Activated naive CD4-positive, alpha-beta T cell treated with anti-CD3 and anti-CD28 coated beads, Interleukin-2, amount 50 U/mL, for 72 hours (primary cell): ENCODE data around the gene GRHPR. TPM values are rescaled to one million over a fixed set of nuclear protein-coding genes. Genes with fewer than 3 reads are reported as not detected.
"Not testable (repeated sequence)": the region's sequence is repeated elsewhere in the genome, so short reads cannot be mapped to it uniquely, and the experiment has no call there.

Experiments
- ATAC-seq, 2 donors: fragments of 150-1000 bp; cut with Tn5 transposase; 2 replicates each; pipeline ENCODE4 v1.10.0; 2021; ENCODE audit warnings: mild to moderate bottlenecking in 2 of 2, moderate library complexity in 2 of 2
- DNase-seq, 2 donors: peaks; one replicate each; pipeline ENCODE4 v3.0.0; 2021 to 2022; ENCODE audit warnings: low spot score in 2 of 2
- H3K27ac Mint-ChIP-seq, 2 donors: one replicate each; pipeline ENCODE4 v1.8.0; 2022; ENCODE audit warnings: mild to moderate bottlenecking in 2 of 2, mixed read lengths in 2 of 2
- H3K36me3 Mint-ChIP-seq, 2 donors: one replicate each; pipeline ENCODE4 v1.8.0; 2022; ENCODE audit warnings: mixed read lengths in 2 of 2
- H3K9me3 Mint-ChIP-seq, 2 donors: one replicate each; pipeline ENCODE4 v1.8.0; 2022; ENCODE audit warnings: mixed read lengths in 2 of 2
- total RNA-seq, 2 donors: library from RNA; stranded (reverse); gene quantifications; one replicate each; pipeline ENCODE4 v1.2.3, GENCODE V29; 2022

Gene GRHPR
- total RNA-seq, 2 donors from 2014 or later = 65.6 to 80.2 TPM

DNA sequence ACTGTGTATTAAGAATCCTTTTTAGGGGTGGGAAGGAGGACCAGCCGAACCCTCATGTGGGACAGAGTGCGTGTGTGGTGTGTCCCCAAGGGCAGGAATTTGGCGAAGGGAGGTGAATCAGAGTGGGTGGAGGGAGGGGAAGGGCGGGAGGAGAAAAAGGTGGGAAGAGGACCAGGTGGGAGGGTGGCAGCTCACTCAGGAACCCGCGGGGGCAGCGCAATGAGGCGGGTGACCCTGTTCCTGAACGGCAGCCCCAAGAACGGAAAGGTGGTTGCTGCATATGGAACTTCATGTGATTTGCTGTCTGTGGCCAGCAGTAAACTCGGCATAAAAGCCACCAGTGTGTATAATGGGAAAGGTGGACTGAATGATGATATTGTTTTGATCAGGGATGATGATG lies 54.4 kb downstream of the GRHPR start:
- Mint-ChIP-seq H3K9me3 (peaks cover 0 to 11% of the 10 kb centered on the region in 2 donors), H3K36me3 (peaks cover 0 to 13% of the 10 kb centered on the region in 2 donors), H3K27ac (no peak overlapping the region)
- DNase-seq (no peak), ATAC-seq (no peak)

DNA sequence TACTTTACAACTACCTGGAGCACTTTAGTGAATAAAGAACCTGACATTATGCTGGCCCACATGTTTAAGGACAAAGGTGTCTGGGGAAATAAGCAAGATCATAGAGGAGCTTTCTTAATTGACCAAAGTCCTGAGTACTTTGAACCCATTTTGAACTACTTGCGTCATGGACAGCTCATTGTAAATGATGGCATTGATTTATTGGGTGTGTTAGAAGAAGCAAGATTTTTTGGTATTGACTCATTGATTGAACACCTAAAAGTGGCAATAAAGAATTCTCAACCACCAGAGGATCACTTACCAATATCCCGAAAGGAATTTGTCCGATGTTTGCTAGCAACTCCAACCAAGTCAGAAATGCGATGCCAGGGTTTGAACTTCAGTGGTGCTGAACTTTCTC lies 54.9 kb downstream of the GRHPR start:
- DNase-seq = not testable (repeated sequence)

DNA sequence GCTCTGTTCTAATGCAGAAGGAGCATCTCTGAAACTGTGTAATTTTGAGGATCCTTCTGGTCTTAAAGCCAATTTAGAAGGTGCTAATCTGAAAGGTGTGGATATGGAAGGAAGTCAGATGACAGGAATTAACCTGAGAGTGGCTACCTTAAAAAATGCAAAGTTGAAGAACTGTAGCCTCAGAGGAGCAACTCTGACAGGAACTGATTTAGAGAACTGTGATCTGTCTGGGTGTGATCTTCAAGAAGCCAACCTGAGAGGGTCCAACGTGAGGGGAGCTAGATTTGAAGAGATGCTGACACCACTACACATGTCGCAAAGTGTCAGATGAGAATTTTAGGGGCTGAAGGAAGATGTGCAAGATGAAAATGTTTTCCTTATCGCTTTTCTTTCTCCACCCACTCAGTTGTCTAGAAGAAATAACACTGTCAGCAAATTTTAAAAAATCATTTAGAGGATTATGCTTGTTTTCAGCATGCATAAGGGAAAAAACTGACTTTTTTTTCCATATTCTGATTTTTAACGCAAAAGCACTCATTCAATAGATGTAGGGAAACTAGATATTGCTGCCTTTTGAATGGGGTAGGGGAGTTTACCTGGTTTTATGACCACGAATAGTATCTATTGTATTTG lies 55.6 kb downstream of the GRHPR start:
- not testable (repeated sequence) for H3K36me3 Mint-ChIP-seq, ATAC-seq

More for the DNA sequence above, 54.9 kb downstream of the GRHPR start:
- peaks cover 0 to 11% of the 10 kb centered on the region in 2 donors for H3K9me3 Mint-ChIP-seq
- H3K27ac Mint-ChIP-seq, ATAC-seq, H3K36me3 Mint-ChIP-seq: not testable (repeated sequence)

DNA sequence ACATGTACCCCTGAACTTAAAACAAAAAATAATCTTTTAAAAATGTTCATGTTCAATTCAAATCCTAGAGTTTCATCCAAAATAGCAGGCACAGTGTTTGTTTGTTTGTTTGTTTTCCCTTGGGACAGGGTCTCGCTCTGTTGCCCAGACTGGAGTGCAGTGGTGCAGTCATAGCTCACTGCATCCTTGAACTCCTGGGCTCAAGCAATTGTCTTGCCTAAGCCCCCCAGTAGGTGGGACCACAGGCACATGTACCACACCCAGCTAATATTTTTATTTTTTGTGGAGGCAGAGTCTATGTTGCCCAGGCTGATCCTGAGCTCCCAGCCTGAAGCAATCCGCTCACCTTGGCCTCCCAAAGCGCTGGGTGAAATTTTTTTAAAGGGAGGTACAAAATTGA lies 58.3 kb downstream of the GRHPR start:
- DNase-seq (no peak), ATAC-seq (no peak)
- H3K9me3 Mint-ChIP-seq = peaks cover 0 to 4% of the 10 kb centered on the region in 2 donors
- no peak overlapping the region for H3K27ac Mint-ChIP-seq
- H3K36me3 Mint-ChIP-seq = peaks cover 0 to 4% of the 10 kb centered on the region in 2 donors

More for the DNA sequence above, 55.6 kb downstream of the GRHPR start:
- peaks cover 0 to 11% of the 10 kb centered on the region in 2 donors for H3K9me3 Mint-ChIP-seq
- DNase-seq, H3K27ac Mint-ChIP-seq: not testable (repeated sequence)

DNA sequence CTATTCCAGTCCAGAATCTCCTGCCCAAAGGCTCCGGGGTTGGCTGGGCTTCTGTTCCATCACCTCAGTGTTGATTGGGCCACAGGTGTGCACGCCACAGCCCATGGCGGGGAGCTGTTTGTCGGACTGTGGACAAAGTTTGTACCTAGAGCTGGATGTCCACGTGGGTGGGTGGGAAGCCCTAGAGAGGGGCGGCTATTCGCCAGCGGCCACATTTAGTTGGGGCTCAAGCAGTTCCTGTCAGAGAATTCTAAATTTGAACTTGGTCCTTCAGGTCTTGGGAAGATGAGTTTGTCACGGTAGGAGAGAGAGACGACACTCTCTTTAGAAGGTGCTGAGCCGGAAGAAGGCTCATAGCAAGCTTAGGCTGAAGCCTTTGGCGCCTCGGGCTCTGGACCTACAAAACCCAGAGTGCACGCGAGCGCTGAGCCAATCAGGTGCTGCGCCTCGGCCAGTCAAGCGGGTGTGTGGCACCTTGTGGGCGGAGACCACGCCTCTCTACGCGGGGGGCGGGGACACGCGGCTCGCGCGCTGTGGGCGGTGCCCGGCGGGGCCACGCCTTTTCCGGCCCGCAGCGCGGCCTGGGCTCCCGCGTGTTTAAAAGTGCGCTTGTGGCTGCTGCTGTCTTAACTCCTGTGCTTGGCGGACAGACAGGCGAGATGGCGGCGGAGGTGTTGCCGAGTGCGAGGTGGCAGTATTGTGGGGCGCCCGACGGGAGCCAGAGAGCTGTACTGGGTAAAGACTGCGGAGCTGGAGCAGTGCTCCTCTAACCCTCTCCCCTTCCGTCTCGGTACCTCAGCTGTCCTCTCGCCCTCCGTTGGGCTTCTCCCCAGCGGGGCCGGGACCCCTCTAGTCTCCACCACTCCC lies 63.1 kb downstream of the GRHPR start, which contains the start of gene POLR1E:
Gene POLR1E (plus strand): TSS at position 560 of the 867 bp plus-strand sequence. CDS start 100 bp downstream, at position 660.
- Mint-ChIP-seq H3K9me3 (peaks cover 0 to 4% of the 10 kb centered on the region in 2 donors), H3K36me3 (peaks cover 23 to 24% of the 10 kb centered on the region in 2 donors), H3K27ac (peak within 1 kb of the TSS; percentile 92 to 95)

DNA sequence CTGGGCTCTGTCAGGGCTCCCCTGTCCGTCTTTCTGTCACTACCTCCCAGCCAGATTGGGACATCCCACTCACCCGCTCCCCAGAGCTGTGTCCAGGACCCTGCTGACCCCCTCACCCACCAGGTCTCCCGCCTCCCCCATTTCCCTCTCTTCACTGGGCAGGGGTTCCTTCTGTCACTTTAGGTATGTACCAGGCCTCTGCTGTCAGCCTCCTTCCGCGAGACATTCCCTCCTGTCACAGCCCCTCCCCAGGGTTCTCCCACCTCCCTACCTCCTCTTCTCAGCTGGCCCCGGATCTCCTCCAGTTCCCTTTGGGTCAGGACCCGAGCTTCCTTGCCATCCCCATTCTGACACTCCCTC lies 63.7 kb downstream of the GRHPR start:
- no peak for ATAC-seq
- Mint-ChIP-seq H3K36me3 (peaks cover 25 to 27% of the 10 kb centered on the region in 2 donors), H3K9me3 (peaks cover 0 to 4% of the 10 kb centered on the region in 2 donors), H3K27ac (peak overlapping the region; percentile 92 to 95)
- DNase-seq = no peak

More for the DNA sequence above, 63.1 kb downstream of the GRHPR start, which contains the start of gene POLR1E:
- ATAC-seq (peak; percentile 96 to 98), DNase-seq (peak; percentile 97 to 98)

Other genes starting within 250 kb of the GRHPR start
- gene ZBTB5, start 42.8 kb downstream of the GRHPR start, total RNA-seq = 10 to 100 TPM; 10.6 to 25.6 TPM
- gene POLR1E, start 63.3 kb downstream of the GRHPR start, total RNA-seq = 10 to 100 TPM; 60.3 to 66.6 TPM
- 1 to 10 TPM; 1.3 to 1.4 TPM for gene FBXO10, start 153.7 kb downstream of the GRHPR start, total RNA-seq
- gene TOMM5, start 169.9 kb downstream of the GRHPR start, total RNA-seq = 100 to 1,000 TPM in 1 of 2 donors, 10 to 100 TPM in 1; 76.4 to 123 TPM
- not detected for gene FRMPD1, start 228.3 kb downstream of the GRHPR start, total RNA-seq